ENCODE data around the gene LRRK1.
"Not testable (repeated sequence)": the region's sequence is repeated elsewhere in the genome, so short reads cannot be mapped to it uniquely, and the experiment has no call there.

GRCh38 chr15:101095796-101096406, 176.7 kb downstream of the LRRK1 start:
- TF ChIP-seq, protein P1, sequence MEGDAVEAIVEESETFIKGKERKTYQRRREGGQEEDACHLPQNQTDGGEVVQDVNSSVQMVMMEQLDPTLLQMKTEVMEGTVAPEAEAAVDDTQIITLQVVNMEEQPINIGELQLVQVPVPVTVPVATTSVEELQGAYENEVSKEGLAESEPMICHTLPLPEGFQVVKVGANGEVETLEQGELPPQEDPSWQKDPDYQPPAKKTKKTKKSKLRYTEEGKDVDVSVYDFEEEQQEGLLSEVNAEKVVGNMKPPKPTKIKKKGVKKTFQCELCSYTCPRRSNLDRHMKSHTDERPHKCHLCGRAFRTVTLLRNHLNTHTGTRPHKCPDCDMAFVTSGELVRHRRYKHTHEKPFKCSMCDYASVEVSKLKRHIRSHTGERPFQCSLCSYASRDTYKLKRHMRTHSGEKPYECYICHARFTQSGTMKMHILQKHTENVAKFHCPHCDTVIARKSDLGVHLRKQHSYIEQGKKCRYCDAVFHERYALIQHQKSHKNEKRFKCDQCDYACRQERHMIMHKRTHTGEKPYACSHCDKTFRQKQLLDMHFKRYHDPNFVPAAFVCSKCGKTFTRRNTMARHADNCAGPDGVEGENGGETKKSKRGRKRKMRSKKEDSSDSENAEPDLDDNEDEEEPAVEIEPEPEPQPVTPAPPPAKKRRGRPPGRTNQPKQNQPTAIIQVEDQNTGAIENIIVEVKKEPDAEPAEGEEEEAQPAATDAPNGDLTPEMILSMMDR (IDR thresholded peaks at IDR 0.05): not testable (repeated sequence)
- TF ChIP-seq POLR2AphosphoS5 (IDR thresholded peaks at IDR 0.05): not testable (repeated sequence)
